Fibroblast of villous mesenchyme (primary cell): ENCODE data around the gene CHD6. TPM values are rescaled to one million over a fixed set of nuclear protein-coding genes. Genes with fewer than 3 reads are reported as not detected.

Experiments
- DNase-seq: peaks from one replicate; pipeline ENCODE4 v3.0.0-alpha.2; 2010; ENCODE audit warnings: low read depth
- H3K4me3 ChIP-seq: 2 replicates; pipeline ENCODE4 v1.5.1; 2011; ENCODE audit warnings: low read depth, mild to moderate bottlenecking, low read length
- total RNA-seq: library from RNA; depleted of rRNA; stranded (reverse); fragments of >200 nt; gene quantifications from 2 replicates; pipeline ENCODE4 v1.2.3, GENCODE V29; 2012
- TF ChIP-seq, protein P1 (sequence below): IDR thresholded peaks from 2 replicates; pipeline ENCODE4 v1.5.1; 2012; ENCODE audit warnings: low read depth, mild to moderate bottlenecking, low read length; ENCODE audit not compliant: insufficient read depth

Gene CHD6
- total RNA-seq, 1 donor = 33.2 TPM

DNA sequence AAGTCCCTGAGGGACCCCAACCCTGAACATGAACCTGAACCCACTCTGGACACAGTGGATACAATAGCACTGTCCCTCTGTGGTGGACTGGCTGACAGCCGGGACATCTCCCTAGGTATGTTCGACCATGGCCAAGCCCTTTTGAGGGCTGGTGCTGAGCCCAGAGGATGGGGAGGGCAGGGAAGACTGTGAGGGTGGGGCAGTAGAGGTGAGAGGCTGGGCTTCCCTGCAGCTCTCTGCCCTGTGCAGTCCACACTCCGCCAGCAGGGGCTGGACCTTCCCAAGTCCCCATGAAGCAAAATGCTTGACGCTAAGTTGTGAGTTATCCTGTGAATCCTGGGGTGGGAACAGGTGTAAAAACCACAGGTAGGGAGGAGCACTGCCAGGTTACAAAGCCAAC lies 266.1 kb downstream of the CHD6 start:
- DNase-seq = no peak
- TF ChIP-seq, protein P1, sequence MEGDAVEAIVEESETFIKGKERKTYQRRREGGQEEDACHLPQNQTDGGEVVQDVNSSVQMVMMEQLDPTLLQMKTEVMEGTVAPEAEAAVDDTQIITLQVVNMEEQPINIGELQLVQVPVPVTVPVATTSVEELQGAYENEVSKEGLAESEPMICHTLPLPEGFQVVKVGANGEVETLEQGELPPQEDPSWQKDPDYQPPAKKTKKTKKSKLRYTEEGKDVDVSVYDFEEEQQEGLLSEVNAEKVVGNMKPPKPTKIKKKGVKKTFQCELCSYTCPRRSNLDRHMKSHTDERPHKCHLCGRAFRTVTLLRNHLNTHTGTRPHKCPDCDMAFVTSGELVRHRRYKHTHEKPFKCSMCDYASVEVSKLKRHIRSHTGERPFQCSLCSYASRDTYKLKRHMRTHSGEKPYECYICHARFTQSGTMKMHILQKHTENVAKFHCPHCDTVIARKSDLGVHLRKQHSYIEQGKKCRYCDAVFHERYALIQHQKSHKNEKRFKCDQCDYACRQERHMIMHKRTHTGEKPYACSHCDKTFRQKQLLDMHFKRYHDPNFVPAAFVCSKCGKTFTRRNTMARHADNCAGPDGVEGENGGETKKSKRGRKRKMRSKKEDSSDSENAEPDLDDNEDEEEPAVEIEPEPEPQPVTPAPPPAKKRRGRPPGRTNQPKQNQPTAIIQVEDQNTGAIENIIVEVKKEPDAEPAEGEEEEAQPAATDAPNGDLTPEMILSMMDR = no peak
- no peak overlapping the region for H3K4me3 ChIP-seq
